Thoracic aorta (tissue), 2 donors: Measurements from ENCODE around the gene GPR62. TPM values are rescaled to one million over a fixed set of nuclear protein-coding genes. Genes with fewer than 3 reads are reported as not detected.

Source experiments
- ATAC-seq: fragments of 150-250 bp; one replicate; pipeline ENCODE4 v1.8.0; 2017; ENCODE audit warnings: low read depth; ENCODE audit not compliant: insufficient number of reproducible peaks, low FRiP score
- DNase-seq: peaks from one replicate; pipeline ENCODE4 v3.0.0-alpha.2; 2020; ENCODE audit warnings: low spot score
- H3K27ac ChIP-seq, 2 donors: fragments of 200-600 bp; sonication (generic); 1 replicate in 1 of 2; 2 replicates in 1 of 2; pipeline ENCODE4 v1.5.1; 2016; ENCODE audit warnings: mild to moderate bottlenecking in 2 of 2, moderate library complexity in 2 of 2
- H3K27me3 ChIP-seq: fragments of 200-600 bp; sonication (generic); replicated peaks from 2 replicates; pipeline ENCODE4 v1.6.0; 2016; ENCODE audit warnings: mild to moderate bottlenecking; ENCODE audit not compliant: insufficient read depth
- H3K36me3 ChIP-seq: fragments of 200-600 bp; sonication (generic); one replicate; pipeline ENCODE4 v1.5.1; 2016
- H3K4me1 ChIP-seq, 2 donors: fragments of 200-600 bp; sonication (generic); 1 replicate in 1 of 2; 2 replicates in 1 of 2; pipeline versions ENCODE4 v1.5.1 to v1.6.0; 2016; ENCODE audit warnings: low read depth in 2 of 2, mild to moderate bottlenecking in 1 of 2; ENCODE audit not compliant: control insufficient read depth in 1 of 2
- H3K4me3 ChIP-seq: fragments of 200-600 bp; sonication (generic); 2 replicates; pipeline ENCODE4 v1.5.1; 2016; ENCODE audit warnings: mild to moderate bottlenecking
- H3K9me3 ChIP-seq: fragments of 200-600 bp; sonication (generic); 2 replicates; pipeline ENCODE4 v1.5.1; 2016
- CTCF ChIP-seq: fragments of 200-600 bp; sonication (generic); IDR thresholded peaks from one replicate; pipeline ENCODE4 v1.5.1; 2019; ENCODE audit warnings: antibody characterized with exemption
- total RNA-seq, 2 donors: library from RNA; depleted of rRNA; stranded (reverse); fragments of >200 nt; gene quantifications; one replicate each; pipeline versions ENCODE4 v1.1.0 to v1.2.3, GENCODE V29; 2016

GPR62 gene
- total RNA-seq, 2 donors from 2014 or later = not detected

DNA sequence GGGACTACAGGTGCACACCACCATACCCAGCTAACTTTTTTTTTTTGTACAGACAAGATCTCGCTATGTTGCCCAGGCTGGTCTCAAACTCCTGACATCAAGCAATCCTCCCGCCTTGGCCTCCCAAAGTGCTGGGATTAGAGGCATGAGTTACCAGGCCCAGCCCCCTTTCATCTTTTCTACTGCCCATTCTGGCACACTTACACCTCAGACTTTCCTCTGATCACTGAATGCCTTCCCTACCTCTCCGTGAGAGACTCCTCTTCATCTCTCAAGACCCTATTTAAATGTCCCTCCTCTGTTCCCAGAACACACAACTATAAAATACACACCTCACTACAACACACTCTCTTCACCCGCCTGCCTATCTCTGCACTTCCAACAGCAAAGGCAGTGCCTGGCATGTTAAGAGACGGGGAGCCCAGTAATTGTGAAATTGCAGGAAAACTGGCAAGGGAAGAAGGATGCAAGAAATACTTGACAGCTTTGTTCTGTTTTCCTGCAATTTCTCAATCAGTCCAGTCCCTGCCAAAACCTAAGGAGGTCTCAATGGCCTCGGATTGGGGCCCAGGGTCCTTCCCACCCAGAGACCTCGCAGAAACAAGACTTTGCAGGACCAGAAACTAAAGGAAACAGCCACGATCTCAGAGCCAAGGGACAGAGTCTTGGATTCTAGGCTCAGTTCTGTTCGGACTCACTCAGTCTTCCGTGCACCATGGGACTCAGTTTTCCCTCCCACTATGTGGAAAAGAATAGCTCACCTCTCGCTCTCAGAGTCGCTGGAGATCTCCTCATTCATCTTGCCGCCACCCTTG is 14.3 kb upstream of the GPR62 start:
- Histone ChIP-seq H3K36me3 (peaks cover 13% of the 10 kb centered on the region), H3K27ac (peak overlapping the region in 1 of 2 donors; percentile 67), H3K9me3 (no peaks in the 10 kb centered on the region), H3K4me1 (peaks cover 12 to 27% of the 10 kb centered on the region in 2 donors), H3K4me3 (peak overlapping the region; percentile 86), H3K27me3 (no peaks in the 10 kb centered on the region)
- TF ChIP-seq CTCF = no peak
- DNase-seq (no peak), ATAC-seq (peak; percentile 1)

DNA sequence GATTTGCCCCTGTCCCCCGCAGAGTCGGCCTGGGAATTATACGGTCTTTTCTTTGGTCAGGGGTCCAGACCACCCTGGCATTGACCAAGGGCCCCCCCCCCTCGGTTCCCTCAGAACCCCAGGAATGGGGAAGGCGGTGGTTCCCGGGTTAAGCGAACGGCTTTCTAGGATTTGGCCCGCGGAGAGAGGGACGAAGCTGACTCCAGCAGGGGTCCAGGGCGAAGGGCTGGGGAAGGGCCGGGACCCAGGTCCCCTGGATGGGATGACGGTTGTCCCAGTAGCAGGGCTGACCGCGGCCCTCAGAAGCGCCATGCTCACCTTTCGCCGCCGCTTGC is 13.8 kb upstream of the GPR62 start:
- Histone ChIP-seq H3K9me3 (no peaks in the 10 kb centered on the region), H3K27me3 (no peaks in the 10 kb centered on the region), H3K4me3 (peak overlapping the region; percentile 86), H3K27ac (peak overlapping the region; percentile 47 to 67), H3K36me3 (peaks cover 7% of the 10 kb centered on the region), H3K4me1 (peaks cover 12 to 27% of the 10 kb centered on the region in 2 donors)
- ATAC-seq (peak; percentile 0), DNase-seq (no peak)
- TF ChIP-seq CTCF = no peak

DNA sequence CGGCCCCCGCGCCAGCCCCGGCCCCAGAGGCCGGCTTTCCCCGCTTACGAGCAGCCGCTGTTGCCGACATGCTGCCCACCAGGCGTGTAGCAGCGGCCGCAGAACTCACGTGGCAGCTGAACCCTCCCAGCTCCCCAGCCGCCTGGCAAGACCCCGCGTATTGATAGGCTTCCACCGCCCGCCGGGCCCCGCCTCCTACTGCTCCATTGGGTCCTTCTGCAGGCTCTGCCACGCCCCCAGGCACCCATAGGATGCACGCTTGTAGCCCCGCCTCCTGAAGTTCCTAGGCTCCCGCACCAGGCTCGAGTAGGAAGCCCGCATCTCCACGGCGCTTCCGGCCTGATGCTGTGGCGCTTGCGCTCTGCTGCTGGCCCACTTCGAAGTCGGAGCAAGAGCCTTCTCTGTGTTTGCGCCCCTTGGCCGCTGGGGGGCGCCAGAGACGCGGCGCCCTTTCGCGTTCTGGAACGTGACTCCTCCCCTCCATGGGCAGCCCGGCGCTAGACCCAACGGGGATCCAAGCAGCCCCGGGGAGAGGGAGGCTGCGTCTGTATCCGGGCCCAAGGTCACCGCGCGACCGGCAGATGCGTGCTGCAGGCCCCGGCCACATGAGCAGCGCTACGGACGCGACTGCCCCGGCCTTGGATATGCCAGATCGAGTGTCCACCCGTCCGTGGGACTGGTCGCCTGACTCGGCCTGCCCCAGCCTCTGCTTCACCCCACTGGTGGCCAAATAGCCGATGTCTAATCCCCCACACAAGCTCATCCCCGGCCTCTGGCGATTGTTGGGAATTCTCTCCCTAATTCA is 13.2 kb upstream of the GPR62 start, which contains the start of the genes PARP3 and RRP9:
PARP3 (plus strand) TSS at position 566 of the 805 bp plus-strand sequence. CDS start 993 bp downstream, outside the sequence.
RRP9 (minus strand) TSS at position 107 of the 805 bp plus-strand sequence; CDS start at position 70, 37 bp downstream.
- ATAC-seq (peak; percentile 93), DNase-seq (peak; percentile 100)
- Histone ChIP-seq H3K27me3 (no peaks in the 10 kb centered on the region), H3K4me3 (peak within 1 kb of the TSS; percentile 86), H3K4me1 (peaks cover 12 to 27% of the 10 kb centered on the region in 2 donors), H3K36me3 (peaks cover 1% of the 10 kb centered on the region), H3K27ac (peak within 1 kb of the TSS; percentile 94 to 98), H3K9me3 (no peaks in the 10 kb centered on the region)
- TF ChIP-seq CTCF = peak; percentile 100

DNA sequence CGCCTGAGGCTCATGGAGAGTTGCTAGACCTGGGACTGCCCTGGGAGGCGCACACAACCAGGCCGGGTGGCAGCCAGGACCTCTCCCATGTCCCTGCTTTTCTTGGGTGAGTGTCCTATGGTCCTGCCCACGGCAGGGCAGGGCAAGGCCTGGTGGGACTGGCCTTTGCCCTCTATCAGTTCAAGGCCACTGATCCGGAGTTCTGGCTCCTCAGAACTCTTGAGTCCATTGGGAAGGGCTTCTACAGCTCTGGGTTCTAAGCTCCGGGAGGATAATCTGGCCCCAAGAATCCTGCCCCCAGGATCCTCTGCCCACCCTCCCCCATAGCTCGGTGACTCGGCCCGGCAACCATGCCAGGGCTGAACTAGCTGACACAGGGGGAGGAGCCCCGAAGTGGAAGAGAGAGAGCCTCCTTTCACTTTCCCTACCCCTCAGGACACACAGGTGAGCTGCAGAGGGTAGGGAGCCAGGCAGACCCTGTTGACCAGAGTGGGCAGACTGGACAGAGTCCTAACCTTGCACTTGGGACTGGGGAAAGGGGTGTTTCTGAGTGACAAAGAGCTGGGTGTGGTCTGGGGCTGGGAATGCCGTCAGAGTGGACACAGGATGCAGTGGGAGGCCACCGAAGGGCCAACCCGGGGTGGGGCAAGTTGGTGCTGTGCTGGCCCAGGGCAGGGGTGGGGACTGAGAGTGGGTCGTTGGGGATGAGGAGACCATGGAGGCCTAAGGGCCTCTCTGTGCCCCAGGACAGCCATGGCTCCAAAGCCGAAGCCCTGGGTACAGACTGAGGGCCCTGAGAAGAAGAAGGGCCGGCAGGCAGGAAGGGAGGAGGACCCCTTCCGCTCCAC is 12.4 kb upstream of the GPR62 start:
- peak; percentile 32 for ATAC-seq
- H3K9me3 ChIP-seq = no peaks in the 10 kb centered on the region
- H3K27ac ChIP-seq = peak overlapping the region; percentile 94 to 98
- no peak for DNase-seq
- peak overlapping the region; percentile 86 for H3K4me3 ChIP-seq
- TF ChIP-seq CTCF = no peak
- no peaks in the 10 kb centered on the region for H3K27me3 ChIP-seq
- no peaks in the 10 kb centered on the region for H3K36me3 ChIP-seq
- peaks cover 12 to 27% of the 10 kb centered on the region in 2 donors for H3K4me1 ChIP-seq
